Umbilical cord (tissue), 2 donors: Measurements from ENCODE around the gene CMBL. TPM values are rescaled to one million over a fixed set of nuclear protein-coding genes. Genes with fewer than 3 reads are reported as not detected.
"Not testable (repeated sequence)": the region's sequence is repeated elsewhere in the genome, so short reads cannot be mapped to it uniquely, and the experiment has no call there.

ENCODE experiments used
- DNase-seq: peaks from one replicate; pipeline ENCODE4 v3.0.0-alpha.2; 2015; ENCODE audit warnings: low spot score
- total RNA-seq: library from RNA; depleted of rRNA; stranded (reverse); fragments of >200 nt; gene quantifications from one replicate; pipeline ENCODE4 v1.2.3, GENCODE V29; 2014; ENCODE audit warnings: low replicate concordance; ENCODE audit not compliant: insufficient read depth

Gene CMBL
- total RNA-seq, 1 donor from 2014 or later: 3.9 TPM

DNA sequence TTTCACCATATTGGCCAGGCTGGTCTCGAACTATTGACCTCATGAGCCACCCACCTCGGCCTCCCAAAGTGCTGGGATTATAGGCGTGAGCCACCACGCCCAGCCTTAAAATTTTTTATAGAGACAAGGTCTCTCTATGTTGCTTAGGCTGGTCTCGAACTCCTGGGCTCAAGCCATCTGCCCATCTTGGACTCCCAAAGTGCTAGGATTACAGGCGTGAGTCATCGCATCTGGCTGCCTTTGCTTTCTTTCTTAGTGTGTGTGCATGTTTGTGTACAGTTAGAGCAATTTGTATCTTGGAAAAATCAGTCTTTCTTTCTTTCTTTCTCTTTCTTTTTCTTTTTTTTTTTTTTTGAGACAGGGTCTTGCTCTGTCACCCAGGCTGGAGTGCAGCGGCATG, 22.3 kb downstream of the CMBL start:
- DNase-seq: peak; percentile 26

DNA sequence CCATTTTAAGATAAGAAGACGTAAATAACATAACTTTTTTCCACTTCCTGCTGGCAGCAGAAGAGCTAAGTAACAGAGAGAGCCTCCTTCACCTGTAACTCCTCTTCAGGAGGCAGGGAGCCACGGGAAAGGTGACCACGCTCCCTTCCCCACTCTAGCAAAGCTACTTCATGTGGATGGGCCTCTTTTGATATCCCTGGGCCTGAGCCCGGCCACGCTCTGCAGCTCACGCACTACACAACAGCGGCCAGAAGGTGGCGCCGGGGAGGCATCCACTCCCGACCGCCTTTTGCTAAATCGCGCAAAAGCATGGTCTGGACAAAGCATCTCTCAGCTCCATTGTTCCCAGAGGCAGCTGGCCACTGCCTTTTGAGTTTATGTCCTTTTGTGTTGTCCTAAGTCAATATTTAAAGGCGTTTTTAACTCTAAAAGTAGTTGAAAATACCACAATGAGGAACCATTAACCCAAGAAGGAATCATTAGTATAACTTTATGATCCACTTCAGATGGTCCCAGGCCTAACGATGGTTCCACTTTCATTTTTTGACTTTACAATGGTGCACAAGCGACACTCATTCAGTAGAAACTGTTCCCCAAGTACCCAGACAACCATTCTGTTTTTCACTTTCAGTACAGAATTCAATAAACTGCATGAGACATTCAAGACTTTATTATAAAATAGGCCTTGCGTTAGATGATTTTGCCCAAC, 23.6 kb downstream of the CMBL start:
- DNase-seq: peak; percentile 79

- DNase-seq: no peak
Measured at GRCh38 chr5:10279925-10280720, 27.6 kb downstream of the CMBL start.

GRCh38 chr5:10279328-10279727, 28.4 kb downstream of the CMBL start:
- DNase-seq: no peak

DNA sequence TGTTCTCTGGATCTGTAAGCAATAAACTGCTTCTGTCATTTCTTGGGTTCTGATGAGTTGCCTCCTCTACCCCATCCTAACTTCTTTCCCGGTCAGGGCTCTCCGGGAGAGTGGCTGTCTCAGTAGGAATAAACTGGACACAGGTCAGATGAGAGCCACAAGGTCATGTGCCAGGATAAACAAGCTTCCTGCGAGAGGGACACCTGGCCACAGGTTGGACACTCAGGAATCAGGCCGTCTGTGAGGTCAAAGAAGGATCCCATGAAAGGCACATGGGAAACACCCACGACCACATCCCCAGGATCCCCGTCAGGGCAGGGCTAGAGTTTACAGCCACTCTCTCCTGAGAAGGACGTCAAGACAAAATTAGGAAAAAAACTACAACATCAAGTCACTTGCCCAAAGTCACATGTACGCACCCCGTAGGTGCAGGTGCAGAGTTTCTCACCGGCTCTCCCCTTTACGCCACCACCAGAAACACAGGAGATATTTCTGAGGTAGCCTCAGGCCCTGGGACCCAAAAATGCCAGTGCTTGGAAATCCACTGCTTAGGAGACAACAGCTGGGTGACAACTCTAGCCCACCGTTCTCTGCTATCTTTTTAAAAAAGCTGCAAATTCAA, 28.9 kb downstream of the CMBL start:
- no peak for DNase-seq

- DNase-seq: no peak
Measured at GRCh38 chr5:10277773-10278630, 29.7 kb downstream of the CMBL start.

- DNase-seq: no peak
Measured at GRCh38 chr5:10276691-10277090, 31.0 kb downstream of the CMBL start.

DNA sequence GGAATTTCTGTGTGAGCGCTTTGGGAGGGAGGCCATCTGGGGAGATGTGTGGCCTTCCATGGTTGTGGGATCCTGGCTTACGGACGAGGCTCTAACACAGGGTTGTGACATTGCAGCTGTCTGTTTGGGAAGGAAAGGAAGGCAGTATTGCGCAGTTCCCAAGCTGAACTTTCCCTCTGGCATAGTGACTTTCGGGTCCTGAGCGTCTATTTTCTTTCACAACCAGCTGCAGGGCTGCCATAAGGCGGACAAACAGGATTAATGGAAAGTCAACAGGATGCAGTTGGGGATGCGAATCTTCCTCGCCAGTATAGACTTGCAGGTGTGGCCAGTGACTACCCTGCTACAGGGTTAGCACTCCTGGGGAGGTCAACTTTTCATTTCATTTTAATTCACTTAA, 31.7 kb downstream of the CMBL start:
- DNase-seq: no peak

- no peak for DNase-seq
Measured at GRCh38 chr5:10275460-10275859, 32.2 kb downstream of the CMBL start.

GRCh38 chr5:10272875-10273209, 34.9 kb downstream of the CMBL start:
- not testable (repeated sequence) for DNase-seq

- no peak for DNase-seq
Measured at GRCh38 chr5:10272053-10272874, 35.4 kb downstream of the CMBL start.

DNA sequence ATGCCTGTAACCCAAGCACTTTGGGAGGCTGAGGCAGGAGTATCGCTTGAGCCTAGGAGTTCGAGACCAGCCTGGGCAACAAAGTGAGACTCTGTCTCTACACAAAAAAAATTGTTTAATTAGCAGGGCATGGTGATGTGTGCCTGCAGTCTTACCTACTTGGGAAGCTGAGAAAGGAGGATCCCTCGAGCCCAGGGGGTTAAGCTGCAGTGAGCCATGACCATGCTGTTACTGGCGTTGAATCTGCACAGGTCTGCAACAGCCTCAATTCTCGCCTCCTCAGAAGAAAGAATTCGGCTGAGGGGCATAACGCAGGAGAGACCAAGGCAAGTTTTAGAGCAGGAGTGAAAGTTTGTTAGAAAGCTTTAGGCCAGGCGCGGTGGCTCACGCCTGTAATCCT, 39.6 kb downstream of the CMBL start:
- no peak for DNase-seq

- no peak for DNase-seq
Measured at GRCh38 chr5:10266839-10267238, 40.9 kb downstream of the CMBL start.

- no peak for DNase-seq
Measured at GRCh38 chr5:10266137-10266536, 41.6 kb downstream of the CMBL start.

DNA sequence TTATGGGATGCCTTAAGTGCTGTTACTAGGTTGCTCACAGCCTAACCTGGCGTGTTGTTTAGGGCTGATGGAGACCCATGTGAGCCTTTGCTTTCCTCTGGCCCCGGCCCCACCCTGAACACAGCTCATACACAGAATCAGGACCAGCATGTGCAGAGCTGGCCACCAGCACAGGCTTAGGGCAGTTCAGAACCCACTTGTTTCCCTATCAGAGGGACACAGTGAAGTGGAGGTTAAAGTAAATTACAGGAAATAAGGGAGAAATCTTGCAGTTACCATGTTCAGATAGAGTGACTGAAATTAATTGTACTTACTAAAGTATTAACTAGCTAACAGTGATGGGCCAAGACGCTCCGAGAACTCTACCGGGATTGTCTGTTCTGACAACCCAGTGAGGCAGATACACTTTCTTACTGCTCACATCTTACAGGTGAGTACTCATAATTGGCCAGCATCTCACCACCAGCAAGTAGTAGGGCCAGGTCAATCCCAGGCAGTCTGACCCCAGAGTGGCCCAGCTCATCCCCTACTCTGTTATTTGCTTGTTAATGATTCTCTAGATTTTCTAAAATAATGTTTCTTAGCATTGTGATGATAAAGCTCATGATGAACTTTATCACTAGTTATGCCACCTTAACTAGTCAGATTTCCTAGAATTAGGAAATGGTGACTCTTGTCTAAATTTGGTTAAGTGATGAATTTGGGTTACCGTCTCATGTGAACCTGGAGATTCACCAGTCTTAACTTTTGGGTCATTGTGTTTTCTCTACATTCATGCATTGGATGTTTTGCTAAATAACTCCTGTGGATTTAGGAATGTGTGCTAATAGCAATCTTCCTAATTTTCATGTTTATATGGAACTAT, 42.2 kb downstream of the CMBL start:
- no peak for DNase-seq

- peak; percentile 7 for DNase-seq
Measured at GRCh38 chr5:10264604-10265003, 43.1 kb downstream of the CMBL start.

DNA sequence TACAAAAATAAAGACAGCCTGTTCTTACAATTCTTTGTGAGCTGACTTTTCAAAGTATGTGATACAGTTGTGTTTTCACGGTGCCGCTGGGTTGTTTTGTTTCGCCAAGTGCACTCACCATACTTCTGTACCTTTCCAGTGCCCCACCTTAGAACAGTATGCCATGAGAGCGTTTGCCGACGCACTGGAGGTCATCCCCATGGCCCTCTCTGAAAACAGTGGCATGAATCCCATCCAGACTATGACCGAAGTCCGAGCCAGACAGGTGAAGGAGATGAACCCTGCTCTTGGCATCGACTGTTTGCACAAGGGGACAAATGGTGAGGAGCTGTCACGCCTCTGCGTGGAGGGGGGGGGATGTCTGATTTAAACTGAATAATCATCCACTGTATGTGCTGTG, 44.7 kb downstream of the CMBL start:
- no peak for DNase-seq

DNA sequence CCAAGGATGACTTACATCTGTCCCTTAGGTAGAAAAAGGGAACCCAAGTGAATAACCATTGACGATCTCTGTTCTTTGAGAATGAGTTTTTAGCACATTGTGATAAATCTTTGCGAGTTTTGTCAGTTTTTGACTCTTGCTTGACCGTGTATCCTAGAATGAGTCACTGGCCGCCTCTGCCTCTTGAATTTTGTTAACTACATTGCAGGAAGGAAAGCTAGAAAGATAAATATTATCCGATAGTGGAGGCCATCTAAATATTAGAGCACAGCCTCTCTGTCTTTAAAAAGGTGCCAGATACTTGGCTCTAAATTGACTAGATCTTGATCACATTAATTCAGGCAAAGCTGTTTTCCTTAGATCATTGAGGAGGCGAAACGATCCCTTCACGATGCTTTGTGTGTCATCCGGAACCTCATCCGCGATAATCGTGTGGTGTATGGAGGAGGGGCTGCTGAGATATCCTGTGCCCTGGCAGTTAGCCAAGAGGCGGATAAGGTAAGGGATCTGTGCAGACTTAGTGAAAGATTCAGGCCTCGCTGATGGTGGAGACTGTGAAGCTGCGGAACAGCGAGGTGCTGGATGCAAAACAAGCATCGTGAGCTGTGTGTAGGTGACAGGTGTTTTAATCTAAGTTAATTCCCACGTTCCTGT, 45.5 kb downstream of the CMBL start:
- peak; percentile 28 for DNase-seq

DNA sequence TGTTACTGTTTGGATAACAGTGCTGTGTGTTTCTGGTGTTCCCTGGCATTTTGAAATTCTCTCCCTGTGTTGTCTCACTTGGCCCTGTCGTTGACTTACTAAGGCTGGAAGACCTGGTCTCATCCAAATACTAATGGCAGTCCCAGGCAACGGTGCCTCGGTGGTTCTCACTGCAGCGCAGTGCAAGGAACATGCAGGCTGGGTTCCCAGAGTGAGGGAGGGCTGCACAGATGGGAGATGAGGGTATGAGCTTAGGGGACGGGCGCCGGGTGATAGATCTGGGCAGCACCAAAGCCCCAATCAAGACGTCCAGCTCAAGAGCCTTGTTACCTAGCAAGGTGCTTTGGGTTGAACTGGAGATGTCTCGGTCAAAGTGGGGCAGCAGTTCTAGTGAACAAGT, 46.6 kb downstream of the CMBL start:
- DNase-seq: no peak

- DNase-seq: no peak
Measured at GRCh38 chr5:10259899-10260298, 47.8 kb downstream of the CMBL start.
